Right lobe of liver (tissue), 6 donors: ENCODE results near the gene ADAM12. TPM values are rescaled to one million over a fixed set of nuclear protein-coding genes. Genes with fewer than 3 reads are reported as not detected.

Source experiments
- ATAC-seq, 4 donors: fragments of 200-7000 bp; cut with Tn5 transposase; one replicate each; pipeline ENCODE4 v1.9.1; 2020; ENCODE audit warnings: mild to moderate bottlenecking in 4 of 4, moderate library complexity in 4 of 4
- DNase-seq, 3 donors: peaks; one replicate each; pipeline ENCODE4 v3.0.0-alpha.2; 2020
- H3K27ac ChIP-seq, 3 donors: fragments of 200-600 bp; one replicate each; pipeline ENCODE4 v1.8.0; 2022
- H3K27me3 ChIP-seq, 2 donors: fragments of 200-600 bp; one replicate each; pipeline ENCODE4 v1.8.0; 2022
- H3K36me3 ChIP-seq, 4 donors: fragments of 200-600 bp; sonication (generic) in 1 of 4; one replicate each; pipeline versions ENCODE4 v1.5.1 to v1.8.0; 2017 to 2022; ENCODE audit warnings: control low read depth in 1 of 4
- H3K4me1 ChIP-seq, 4 donors: fragments of 200-600 bp; sonication (generic) in 1 of 4; one replicate each; pipeline versions ENCODE4 v1.5.1 to v1.8.0; 2017 to 2022; ENCODE audit warnings: control low read depth in 1 of 4
- H3K4me3 ChIP-seq, 3 donors: fragments of 200-600 bp; one replicate each; pipeline ENCODE4 v1.8.0; 2022
- H3K9me3 ChIP-seq, 4 donors: fragments of 200-600 bp; sonication (generic) in 1 of 4; one replicate each; pipeline versions ENCODE4 v1.5.1 to v1.8.0; 2017 to 2022; ENCODE audit warnings: control low read depth in 1 of 4
- CTCF ChIP-seq, 4 donors: fragments of 200-600 bp in 3 of 4; fragments of 450-650 bp in 1 of 4; IDR thresholded peaks; one replicate each; pipeline versions ENCODE4 v1.5.1 to v1.8.0; 2016 to 2022; ENCODE audit warnings: antibody characterized with exemption in 4 of 4, mild to moderate bottlenecking in 2 of 4
- POLR2A ChIP-seq: fragments of 450-650 bp; IDR thresholded peaks from one replicate; pipeline ENCODE4 v1.6.1; 2017; ENCODE audit warnings: antibody characterized with exemption, mild to moderate bottlenecking
- WGBS: methylation state at CpG from one replicate; pipeline ENCODE4 v1.1.6; 2018; ENCODE audit warnings: low coverage, low lambda C conversion rate; ENCODE audit not compliant: insufficient coverage; ENCODE audit errors: missing lambda C conversion rate; 5-methylcytosine and 5-hydroxymethylcytosine counted together
- intact Hi-C, 2 donors: fragments of 100-400 bp; cut with DNase I; formaldehyde crosslinking; loops; one replicate each; pipeline versions ENCODE4 v1.11.2 to v1.14.1; 2022
- total RNA-seq, 6 experiments: library from RNA; depleted of rRNA in 2 of 6; stranded (reverse); fragments of >200 nt in 2 of 6; fragmentation: NEBNext Ultra II Directional in 3 of 6; extraction: Animal tissue kit (Norgen Biotek cat#: 25700) in 3 of 6; gene quantifications; one replicate each; pipeline versions ENCODE4 v1.1.0 to v1.2.4, GENCODE V29; 2016 to 2023
- donor health status: DM: no; HTN: yes; CAD: no.
- donor health status: DM: no; HTN: no; CAD: no.
- donor health status: DM: no; HTN: no; CAD: no.
- donor health status: DM: no; HTN: yes; CAD: no.
- donor health status: DM: no; HTN: yes; CAD: no.

Gene ADAM12
- total RNA-seq, 6 experiments from 2014 or later, result 0.06 to 1.3 (median 0.48) TPM; not detected in 2

- TF ChIP-seq POLR2A, result no peak
- TF ChIP-seq CTCF (IDR thresholded peaks at IDR 0.05), result no peak
- DNase-seq (no peak), ATAC-seq (no peak)
- 49% methylated on average over 4 of the region's 4 CpGs for WGBS
- Histone ChIP-seq H3K27me3 (no peaks in the 10 kb centered on the region), H3K4me3 (no peak overlapping the region), H3K9me3 (no peaks in the 10 kb centered on the region), H3K4me1 (no peaks in the 10 kb centered on the region), H3K36me3 (no peaks in the 10 kb centered on the region), H3K27ac (no peak overlapping the region)
- intact Hi-C loops, result no loop called here
These were observed 279.6 kb downstream of the ADAM12 start for GRCh38 chr10:126108693-126109092.

GRCh38 chr10:126104767-126105166 is 283.5 kb downstream of the ADAM12 start:
- Histone ChIP-seq H3K36me3 (no peaks in the 10 kb centered on the region), H3K4me1 (no peaks in the 10 kb centered on the region), H3K27me3 (no peaks in the 10 kb centered on the region), H3K4me3 (no peak overlapping the region), H3K9me3 (no peaks in the 10 kb centered on the region), H3K27ac (no peak overlapping the region)
- TF ChIP-seq POLR2A, result no peak
- TF ChIP-seq CTCF (IDR thresholded peaks at IDR 0.05), result no peak
- DNase-seq (no peak), ATAC-seq (peak in 3 of 4 donors; percentile 28 to 66 (median 37))
- WGBS, result 53% methylated on average over 7 of the region's 8 CpGs
- intact Hi-C loops, result no loop called here

- no peaks in the 10 kb centered on the region for H3K4me1 ChIP-seq
- DNase-seq (no peak), ATAC-seq (no peak)
- no peaks in the 10 kb centered on the region for H3K9me3 ChIP-seq
- H3K4me3 ChIP-seq, result no peak overlapping the region
- no peaks in the 10 kb centered on the region for H3K36me3 ChIP-seq
- TF ChIP-seq CTCF (IDR thresholded peaks at IDR 0.05) (no peak), POLR2A (no peak)
- H3K27ac ChIP-seq, result no peak overlapping the region
- intact Hi-C loops, result no loop called here
- WGBS, result 70% methylated on average over 8 of the region's 9 CpGs
- H3K27me3 ChIP-seq, result no peaks in the 10 kb centered on the region
These were observed 285.6 kb downstream of the ADAM12 start for GRCh38 chr10:126102636-126103035.

- no peaks in the 10 kb centered on the region for H3K27me3 ChIP-seq
- intact Hi-C loops, result no loop called here
- ATAC-seq (peak in 3 of 4 donors; percentile 23 to 67 (median 48)), DNase-seq (no peak)
- 40% methylated on average over 4 of the region's 4 CpGs for WGBS
- TF ChIP-seq CTCF (IDR thresholded peaks at IDR 0.05) (no peak), POLR2A (no peak)
- no peaks in the 10 kb centered on the region for H3K4me1 ChIP-seq
- no peaks in the 10 kb centered on the region for H3K36me3 ChIP-seq
- no peak overlapping the region for H3K27ac ChIP-seq
- H3K9me3 ChIP-seq, result no peaks in the 10 kb centered on the region
- H3K4me3 ChIP-seq, result no peak overlapping the region
These were observed 286.5 kb downstream of the ADAM12 start for GRCh38 chr10:126101736-126102135.

GRCh38 chr10:126101325-126101724 is 287.0 kb downstream of the ADAM12 start:
- DNase-seq (no peak), ATAC-seq (no peak)
- H3K27me3 ChIP-seq, result no peaks in the 10 kb centered on the region
- TF ChIP-seq POLR2A (no peak), CTCF (IDR thresholded peaks at IDR 0.05) (no peak)
- intact Hi-C loops, result no loop called here
- H3K4me1 ChIP-seq, result no peaks in the 10 kb centered on the region
- no peaks in the 10 kb centered on the region for H3K9me3 ChIP-seq
- WGBS, result 12% methylated on average over 1 of the region's 1 CpG
- no peak overlapping the region for H3K27ac ChIP-seq
- H3K4me3 ChIP-seq, result no peak overlapping the region
- no peaks in the 10 kb centered on the region for H3K36me3 ChIP-seq
